CD4-positive, alpha-beta memory T cell (primary cell): ENCODE data around the gene DLGAP4. TPM values are rescaled to one million over a fixed set of nuclear protein-coding genes. Genes with fewer than 3 reads are reported as not detected.

Experiments
- CTCF ChIA-PET: fragments of 350-600 bp; sonication (Branson Sonifier 250); formaldehyde crosslinking; loops from one replicate; lab custom pipeline; 2021; ENCODE audit warnings: inconsistent platforms; ENCODE audit not compliant: partially characterized antibody; lab: Charles Lee
- POLR2A ChIA-PET: fragments of 350-600 bp; sonication (Branson Sonifier 250); formaldehyde crosslinking; loops from one replicate; lab custom pipeline; 2021; ENCODE audit not compliant: partially characterized antibody; lab: Charles Lee
- DNase-seq, 5 donors: peaks; one replicate each; pipeline versions ENCODE4 v3.0.0 to v3.0.0-alpha.2; 2020 to 2022; ENCODE audit warnings: mixed read lengths in 1 of 5
- H3K27ac ChIP-seq: one replicate; pipeline ENCODE4 v1.7.0; 2013; ENCODE audit warnings: low read depth, low read length
- H3K27me3 ChIP-seq: 2 replicates; pipeline ENCODE4 v1.7.0; 2013; ENCODE audit warnings: mild to moderate bottlenecking, low read length, moderate library complexity; ENCODE audit not compliant: insufficient read depth
- H3K36me3 ChIP-seq: 2 replicates; pipeline ENCODE4 v1.7.0; 2013; ENCODE audit warnings: mild to moderate bottlenecking, low read length, moderate library complexity; ENCODE audit not compliant: insufficient read depth
- H3K4me1 ChIP-seq: 2 replicates; pipeline ENCODE4 v1.7.0; 2013; ENCODE audit warnings: mild to moderate bottlenecking, low read length, moderate library complexity; ENCODE audit not compliant: insufficient read depth
- H3K4me3 ChIP-seq, 2 donors: one replicate each; pipeline ENCODE4 v1.7.0; 2013; ENCODE audit warnings: low read length in 2 of 2, mild to moderate bottlenecking in 1 of 2
- H3K9me3 ChIP-seq, 2 donors: one replicate each; pipeline ENCODE4 v1.7.0; 2013; ENCODE audit warnings: low read length in 2 of 2, control low read depth in 1 of 2; ENCODE audit not compliant: control insufficient read depth in 1 of 2
- H3K27ac Mint-ChIP-seq, 7 donors: one replicate each; pipeline ENCODE4 v1.8.0; 2020 to 2021; ENCODE audit warnings: mixed read lengths in 7 of 7, mild to moderate bottlenecking in 6 of 7, inconsistent platforms in 3 of 7, moderate library complexity in 3 of 7
- H3K27me3 Mint-ChIP-seq, 2 donors: one replicate each; pipeline ENCODE4 v1.8.0; 2020 to 2021; ENCODE audit warnings: mixed read lengths in 2 of 2
- H3K36me3 Mint-ChIP-seq, 2 donors: one replicate each; pipeline ENCODE4 v1.8.0; 2020 to 2021; ENCODE audit warnings: mixed read lengths in 2 of 2, inconsistent platforms in 1 of 2, mild to moderate bottlenecking in 1 of 2
- H3K4me1 Mint-ChIP-seq, 4 donors: one replicate each; pipeline ENCODE4 v1.8.0; 2020 to 2021; ENCODE audit warnings: mixed read lengths in 4 of 4, mild to moderate bottlenecking in 1 of 4
- H3K4me3 Mint-ChIP-seq, 8 donors: one replicate each; pipeline ENCODE4 v1.8.0; 2020 to 2021; ENCODE audit warnings: mixed read lengths in 8 of 8, mild to moderate bottlenecking in 7 of 8, moderate library complexity in 6 of 8, inconsistent platforms in 3 of 8
- H3K9me3 Mint-ChIP-seq, 8 donors: one replicate each; pipeline ENCODE4 v1.8.0; 2020 to 2021; ENCODE audit warnings: mixed read lengths in 8 of 8, mild to moderate bottlenecking in 5 of 8, inconsistent platforms in 3 of 8, moderate library complexity in 1 of 8
- intact Hi-C: fragments of 100-400 bp; cut with micrococcal nuclease; formaldehyde crosslinking; loops from one replicate; pipeline ENCODE4 v1.15.1; 2023
- polyA plus RNA-seq, 2 donors: library from polyadenylated mRNA; unstranded; fragments of 300-500 nt; fragmentation: Illumina TruSeq; gene quantifications; one replicate each; pipeline ENCODE4 v1.2.3, GENCODE V29; 2021
- total RNA-seq, 2 experiments: library from RNA; stranded (reverse); gene quantifications; one replicate each; pipeline ENCODE4 v1.2.3, GENCODE V29; 2021

DLGAP4 gene
- total and polyA plus RNA-seq, 4 experiments from 2014 or later = 13.3 to 50.2 (median 31.0) TPM

- Mint-ChIP-seq H3K27ac (peak overlapping the region in 1 of 7 donors; percentile 22), H3K27me3 (no peaks in the 10 kb centered on the region), H3K4me3 (no peak overlapping the region), H3K36me3 (peaks cover 3 to 11% of the 10 kb centered on the region in 2 donors), H3K9me3 (no peaks in the 10 kb centered on the region), H3K4me1 (peaks cover 29 to 57% (median 38%) of the 10 kb centered on the region in 4 donors)
- Histone ChIP-seq H3K4me1 (peaks cover 7% of the 10 kb centered on the region), H3K9me3 (no peaks in the 10 kb centered on the region), H3K4me3 (no peak overlapping the region), H3K27ac (no peak overlapping the region), H3K27me3 (no peaks in the 10 kb centered on the region), H3K36me3 (no peaks in the 10 kb centered on the region)
- intact Hi-C loops = no loop called here
- DNase-seq = no peak
- ChIA-PET POLR2A (interaction anchor here (1.3 kb wide), 1 partner anchor 10 kb away, joined by 3 read pairs; no protein-coding TSS in a partner anchor), CTCF (interaction anchor here (2.3 kb wide), 1 partner anchor 10 kb away, joined by 6 read pairs; no protein-coding TSS in a partner anchor)
These were observed 175.9 kb downstream of the DLGAP4 start for GRCh38 chr20:36482044-36482473.

GRCh38 chr20:36483209-36483918, 177.2 kb downstream of the DLGAP4 start:
- Mint-ChIP-seq H3K9me3 (no peaks in the 10 kb centered on the region), H3K36me3 (peaks cover 0 to 8% of the 10 kb centered on the region in 2 donors), H3K27ac (peak overlapping the region in 4 of 7 donors; percentile 30 to 64 (median 47)), H3K27me3 (no peaks in the 10 kb centered on the region), H3K4me1 (peaks cover 27 to 50% (median 38%) of the 10 kb centered on the region in 4 donors), H3K4me3 (no peak overlapping the region)
- Histone ChIP-seq H3K27me3 (no peaks in the 10 kb centered on the region), H3K4me1 (peaks cover 7% of the 10 kb centered on the region), H3K27ac (no peak overlapping the region), H3K4me3 (no peak overlapping the region), H3K9me3 (no peaks in the 10 kb centered on the region), H3K36me3 (no peaks in the 10 kb centered on the region)
- intact Hi-C loops = no loop called here
- no peak for DNase-seq
- ChIA-PET POLR2A (no interaction called here), CTCF (interaction anchor here (2.3 kb wide), 1 partner anchor 9 kb away, joined by 6 read pairs; no protein-coding TSS in a partner anchor)

GRCh38 chr20:36483919-36484808, 178.0 kb downstream of the DLGAP4 start:
- no peaks in the 10 kb centered on the region for H3K27me3 Mint-ChIP-seq
- Histone ChIP-seq H3K9me3 (no peaks in the 10 kb centered on the region), H3K4me3 (no peak overlapping the region), H3K27me3 (no peaks in the 10 kb centered on the region), H3K4me1 (peaks cover 7% of the 10 kb centered on the region), H3K27ac (no peak overlapping the region), H3K36me3 (no peaks in the 10 kb centered on the region)
- H3K4me3 Mint-ChIP-seq = no peak overlapping the region
- peaks cover 0 to 8% of the 10 kb centered on the region in 2 donors for H3K36me3 Mint-ChIP-seq
- CTCF ChIA-PET = interaction anchor here (2.3 kb wide), 1 partner anchor 8 kb away, joined by 6 read pairs; no protein-coding TSS in a partner anchor
- POLR2A ChIA-PET = no interaction called here
- H3K4me1 Mint-ChIP-seq = peaks cover 23 to 45% (median 35%) of the 10 kb centered on the region in 4 donors
- peak overlapping the region in 3 of 7 donors; percentile 46 to 71 (median 55) for H3K27ac Mint-ChIP-seq
- no peaks in the 10 kb centered on the region for H3K9me3 Mint-ChIP-seq
- no peak for DNase-seq
- intact Hi-C loops = no loop called here

GRCh38 chr20:36485286-36485685, 179.1 kb downstream of the DLGAP4 start:
- H3K36me3 Mint-ChIP-seq = peaks cover 0 to 6% of the 10 kb centered on the region in 2 donors
- no peak overlapping the region for H3K27ac ChIP-seq
- peaks cover 9% of the 10 kb centered on the region for H3K4me1 ChIP-seq
- H3K9me3 Mint-ChIP-seq = no peaks in the 10 kb centered on the region
- H3K36me3 ChIP-seq = no peaks in the 10 kb centered on the region
- peaks cover 19 to 42% (median 33%) of the 10 kb centered on the region in 4 donors for H3K4me1 Mint-ChIP-seq
- H3K27me3 ChIP-seq = no peaks in the 10 kb centered on the region
- no peaks in the 10 kb centered on the region for H3K27me3 Mint-ChIP-seq
- POLR2A ChIA-PET = no interaction called here
- H3K27ac Mint-ChIP-seq = no peak overlapping the region
- no peak overlapping the region for H3K4me3 ChIP-seq
- no peaks in the 10 kb centered on the region for H3K9me3 ChIP-seq
- H3K4me3 Mint-ChIP-seq = no peak overlapping the region
- intact Hi-C loops = no loop called here
- CTCF ChIA-PET = interaction anchor here (1.0 to 1.3 kb wide), 2 partner anchors 49 to 283 kb away, joined by 3 read pairs; no protein-coding TSS in a partner anchor
- DNase-seq = no peak

GRCh38 chr20:36487069-36487468, 180.9 kb downstream of the DLGAP4 start:
- ChIA-PET POLR2A (no interaction called here), CTCF (no interaction called here)
- intact Hi-C loops = no loop called here
- H3K27me3 ChIP-seq = no peaks in the 10 kb centered on the region
- DNase-seq = no peak
- peaks cover 26 to 45% (median 37%) of the 10 kb centered on the region in 4 donors for H3K4me1 Mint-ChIP-seq
- H3K9me3 ChIP-seq = no peaks in the 10 kb centered on the region
- H3K27me3 Mint-ChIP-seq = no peaks in the 10 kb centered on the region
- peaks cover 19% of the 10 kb centered on the region for H3K4me1 ChIP-seq
- no peaks in the 10 kb centered on the region for H3K36me3 Mint-ChIP-seq
- no peak overlapping the region for H3K27ac ChIP-seq
- H3K27ac Mint-ChIP-seq = peak overlapping the region in 6 of 7 donors; percentile 14 to 79 (median 60)
- H3K4me3 Mint-ChIP-seq = no peak overlapping the region
- H3K36me3 ChIP-seq = no peaks in the 10 kb centered on the region
- H3K4me3 ChIP-seq = no peak overlapping the region
- H3K9me3 Mint-ChIP-seq = no peaks in the 10 kb centered on the region

GRCh38 chr20:36490191-36490590, 184.1 kb downstream of the DLGAP4 start:
- H3K36me3 Mint-ChIP-seq = peaks cover 0 to under 1% of the 10 kb centered on the region in 2 donors
- no peaks in the 10 kb centered on the region for H3K27me3 ChIP-seq
- H3K4me3 ChIP-seq = no peak overlapping the region
- H3K4me1 Mint-ChIP-seq = peaks cover 41 to 66% (median 53%) of the 10 kb centered on the region in 4 donors
- peak overlapping the region in 3 of 7 donors; percentile 12 to 79 (median 66) for H3K27ac Mint-ChIP-seq
- intact Hi-C loops = loop anchor here (5.0 kb wide), 1 partner anchor 253 kb away; the partner anchor contains the start of gene AAR2
- no peaks in the 10 kb centered on the region for H3K27me3 Mint-ChIP-seq
- ChIA-PET CTCF (interaction anchor here (0.8 to 1.8 kb wide), 4 partner anchors 16 to 265 kb away, joined by 3 to 5 read pairs (median 4); no protein-coding TSS in a partner anchor), POLR2A (no interaction called here)
- no peak overlapping the region for H3K4me3 Mint-ChIP-seq
- no peak overlapping the region for H3K27ac ChIP-seq
- H3K9me3 ChIP-seq = no peaks in the 10 kb centered on the region
- no peak for DNase-seq
- no peaks in the 10 kb centered on the region for H3K9me3 Mint-ChIP-seq
- H3K36me3 ChIP-seq = no peaks in the 10 kb centered on the region
- peaks cover 39% of the 10 kb centered on the region for H3K4me1 ChIP-seq
